ENCODE results near the gene ANKRD23. TPM values are rescaled to one million over a fixed set of nuclear protein-coding genes. Genes with fewer than 3 reads are reported as not detected.
"Not testable (repeated sequence)": the region's sequence is repeated elsewhere in the genome, so short reads cannot be mapped to it uniquely, and the experiment has no call there.

ANKRD23 gene
- total RNA-seq, 1 experiment from 2014 or later = 4.2 TPM

DNA sequence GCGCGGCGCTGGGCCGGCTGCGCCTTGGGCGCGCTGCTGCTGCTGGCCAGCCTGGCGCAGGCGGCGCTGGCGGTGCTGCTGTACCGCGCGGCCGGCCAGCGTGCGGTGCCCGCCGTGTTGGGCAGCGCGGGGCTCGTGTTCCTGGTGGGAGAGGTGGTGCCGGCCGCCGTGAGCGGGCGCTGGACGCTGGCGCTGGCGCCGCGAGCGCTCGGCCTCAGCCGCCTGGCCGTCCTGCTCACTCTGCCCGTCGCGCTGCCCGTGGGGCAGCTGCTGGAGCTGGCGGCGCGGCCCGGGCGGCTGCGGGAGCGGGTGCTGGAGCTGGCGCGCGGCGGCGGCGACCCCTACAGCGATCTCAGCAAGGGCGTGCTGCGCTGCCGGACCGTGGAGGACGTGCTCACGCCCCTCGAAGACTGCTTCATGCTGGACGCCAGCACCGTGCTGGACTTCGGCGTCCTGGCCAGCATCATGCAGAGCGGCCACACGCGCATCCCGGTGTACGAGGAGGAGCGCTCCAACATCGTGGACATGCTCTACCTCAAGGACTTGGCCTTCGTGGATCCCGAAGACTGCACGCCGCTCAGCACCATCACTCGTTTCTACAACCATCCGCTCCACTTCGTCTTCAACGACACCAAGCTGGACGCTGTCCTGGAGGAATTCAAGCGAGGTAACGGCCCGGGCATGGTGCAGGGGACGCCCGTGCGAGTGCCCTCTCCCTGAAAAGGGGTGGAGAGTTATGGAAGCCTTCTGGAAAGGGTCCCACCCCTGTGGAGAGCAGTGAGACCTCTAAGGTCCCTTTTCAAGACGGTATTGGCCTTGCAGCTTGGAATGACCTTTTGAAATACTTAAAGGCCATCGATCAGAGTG is 26.8 kb downstream of the ANKRD23 start:
- DNase-seq (ENCODE audit: low spot score) = no peak

DNA sequence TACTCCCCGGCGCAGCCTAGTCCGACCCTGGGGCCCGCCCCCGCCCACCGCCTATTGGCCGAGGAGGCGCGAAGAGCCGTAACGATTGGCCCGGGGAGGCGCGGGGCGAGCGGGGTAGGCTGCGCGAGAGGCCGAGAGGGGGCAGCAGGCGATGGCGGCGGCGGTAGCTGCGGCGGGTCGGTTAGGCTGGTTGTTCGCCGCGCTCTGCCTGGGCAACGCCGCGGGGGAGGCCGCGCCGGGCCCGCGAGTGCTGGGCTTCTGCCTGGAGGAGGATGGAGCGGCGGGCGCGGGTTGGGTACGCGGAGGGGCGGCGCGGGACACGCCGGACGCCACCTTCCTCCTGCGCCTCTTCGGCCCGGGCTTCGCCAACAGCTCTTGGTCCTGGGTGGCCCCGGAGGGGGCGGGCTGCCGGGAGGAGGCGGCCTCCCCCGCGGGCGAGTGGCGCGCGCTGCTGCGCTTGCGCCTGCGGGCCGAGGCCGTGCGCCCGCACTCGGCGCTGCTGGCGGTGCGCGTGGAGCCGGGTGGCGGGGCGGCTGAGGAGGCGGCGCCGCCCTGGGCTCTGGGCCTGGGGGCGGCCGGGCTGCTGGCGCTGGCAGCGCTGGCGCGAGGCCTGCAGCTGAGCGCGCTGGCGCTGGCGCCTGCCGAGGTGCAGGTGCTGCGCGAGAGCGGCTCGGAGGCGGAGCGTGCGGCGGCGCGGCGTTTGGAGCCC is 27.5 kb downstream of the ANKRD23 start, which contains the start of gene CNNM3:
CNNM3 (plus strand) TSS at position 142 of the 709 bp plus-strand sequence; CDS start at position 152, 10 bp downstream.
- peak; percentile 78 for DNase-seq (ENCODE audit: low spot score)

DNA sequence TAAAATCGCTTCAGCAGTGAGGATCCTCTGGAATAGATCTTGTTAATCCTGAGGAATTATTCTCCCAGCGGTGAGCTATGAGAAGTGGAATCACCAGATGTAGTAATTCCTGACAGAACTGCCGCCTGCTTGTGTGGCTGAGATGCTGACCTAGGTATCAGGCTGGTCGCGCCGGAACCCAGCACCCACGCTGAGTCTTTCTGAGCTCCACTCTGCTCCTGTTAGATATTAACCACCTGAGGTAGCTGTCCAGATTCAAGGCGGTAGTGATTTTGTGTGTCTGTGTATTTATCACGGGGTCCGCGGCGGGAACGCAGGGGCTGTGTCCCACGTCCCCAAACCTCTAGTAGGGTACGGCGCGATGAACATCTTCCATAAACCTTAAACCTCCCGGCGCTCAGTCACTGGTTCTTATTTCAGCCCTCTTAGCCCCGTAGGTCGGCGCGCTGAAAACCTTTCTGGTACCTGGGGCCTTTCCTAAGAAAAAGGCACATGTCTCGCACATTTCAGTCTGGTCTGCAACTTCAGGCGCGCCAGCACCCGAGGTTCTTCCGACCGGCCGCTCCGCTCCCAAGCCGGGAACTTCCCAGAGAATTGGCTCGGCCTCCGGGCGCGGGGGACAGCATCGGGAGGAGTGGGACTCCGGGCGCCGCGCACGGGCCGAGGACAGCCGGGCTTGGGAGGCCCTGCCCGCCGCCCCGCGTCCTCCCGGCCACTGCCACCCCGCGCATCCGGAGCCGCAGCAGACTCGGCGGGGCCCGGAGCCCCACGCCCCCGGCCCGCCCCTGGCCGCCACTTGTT is 28.3 kb downstream of the ANKRD23 start:
- peak; percentile 27 for DNase-seq (ENCODE audit: low spot score)

DNA sequence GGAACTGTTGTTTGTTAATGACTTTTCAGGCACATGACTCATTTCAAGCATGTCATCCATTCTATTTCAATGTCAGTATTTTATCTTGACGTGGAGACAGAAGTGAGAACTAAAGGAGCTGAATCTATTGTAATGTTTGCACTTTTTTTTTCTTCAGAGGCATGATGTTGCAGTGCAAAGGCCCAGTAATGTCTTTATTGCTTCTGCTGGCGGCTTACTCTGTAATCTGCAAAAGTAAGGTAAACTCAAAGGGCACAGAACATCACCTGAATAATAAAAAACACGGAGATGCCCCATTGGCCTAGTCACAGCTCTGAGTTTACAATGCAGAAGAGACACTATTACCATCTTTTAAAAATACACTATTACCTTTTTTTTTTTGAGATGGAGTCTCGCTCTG is 30.2 kb downstream of the ANKRD23 start:
- DNase-seq (ENCODE audit: low spot score) = no peak

DNA sequence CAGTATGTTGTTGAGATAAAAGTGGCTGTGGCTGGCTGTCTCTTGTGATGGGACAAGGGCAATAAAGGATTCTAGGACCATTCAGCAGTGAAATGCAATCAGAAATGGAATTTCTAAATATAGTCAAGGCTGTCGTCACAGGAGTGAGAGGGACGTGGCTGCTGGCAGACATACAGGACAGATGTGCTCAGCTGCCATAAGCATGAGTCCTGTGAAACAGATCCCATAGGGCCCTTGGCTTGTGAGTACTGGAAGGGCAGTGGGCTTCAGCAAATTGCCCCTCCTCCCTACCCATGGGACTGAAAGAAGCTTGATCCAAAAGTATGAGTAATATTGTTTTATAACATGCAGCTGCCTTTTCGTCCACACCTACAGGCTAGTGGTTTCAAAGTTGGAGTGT is 31.9 kb downstream of the ANKRD23 start:
- DNase-seq (ENCODE audit: low spot score) = no peak

DNA sequence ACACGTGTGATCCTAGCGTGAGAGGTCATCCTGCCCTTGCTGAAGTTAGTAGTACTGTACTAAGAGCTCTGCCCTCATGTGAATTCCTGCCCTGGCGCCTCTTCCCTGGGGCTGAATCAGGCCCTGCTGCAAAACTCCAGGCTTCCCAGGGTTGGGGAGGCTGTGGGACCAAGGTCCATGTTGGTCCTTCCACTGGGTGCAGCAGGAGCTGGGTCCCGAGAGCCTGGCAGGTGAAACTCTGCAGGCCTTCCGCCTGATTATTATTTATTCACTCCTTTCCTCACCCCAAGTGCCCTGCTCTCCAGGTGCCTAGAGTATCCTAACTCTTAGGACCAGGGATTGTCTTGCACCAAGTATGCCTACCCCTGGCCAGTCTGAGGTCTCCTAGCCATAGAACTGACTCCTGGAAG is 33.0 kb downstream of the ANKRD23 start:
- no peak for DNase-seq (ENCODE audit: low spot score)

DNA sequence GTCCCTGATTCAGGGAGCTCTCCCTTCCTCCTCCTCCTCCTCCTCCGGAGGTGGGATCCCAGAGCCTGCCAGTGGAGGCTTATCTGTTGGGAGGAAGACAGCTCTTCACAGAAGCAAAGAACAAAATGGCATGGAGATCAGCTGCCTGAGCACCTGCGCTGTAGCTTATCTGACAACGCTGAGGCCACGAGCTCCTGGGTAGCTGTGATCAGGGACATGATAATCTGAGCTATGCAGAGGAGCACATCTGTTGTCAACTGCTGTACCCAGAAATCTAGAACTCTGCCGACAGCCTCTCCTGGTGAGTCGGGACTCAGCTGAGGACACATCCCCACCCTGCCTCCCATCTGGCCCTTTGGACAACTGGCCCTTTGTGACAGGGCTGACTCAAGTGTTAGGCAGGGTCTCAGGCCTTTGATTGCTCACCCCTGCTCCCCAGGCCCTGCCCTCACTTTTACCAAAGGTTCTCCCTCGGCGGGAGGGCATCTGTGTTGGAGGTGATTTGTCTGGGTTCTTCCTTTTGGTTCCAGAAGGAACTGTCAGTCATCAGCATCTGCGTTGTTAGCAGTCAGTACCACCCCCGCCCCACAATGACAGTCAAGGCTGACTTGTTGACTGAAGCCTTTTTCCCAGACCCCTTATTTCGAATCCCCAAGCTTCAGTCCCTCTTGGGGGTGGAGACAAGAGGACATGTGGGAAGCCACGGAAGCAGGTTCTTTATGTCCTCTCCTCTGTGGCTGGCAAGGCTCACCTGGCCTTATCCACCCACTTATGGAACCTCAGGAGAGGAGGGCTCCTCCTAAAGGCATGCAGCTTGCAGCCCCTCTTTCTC is 33.7 kb downstream of the ANKRD23 start:
- no peak for DNase-seq (ENCODE audit: low spot score)

DNA sequence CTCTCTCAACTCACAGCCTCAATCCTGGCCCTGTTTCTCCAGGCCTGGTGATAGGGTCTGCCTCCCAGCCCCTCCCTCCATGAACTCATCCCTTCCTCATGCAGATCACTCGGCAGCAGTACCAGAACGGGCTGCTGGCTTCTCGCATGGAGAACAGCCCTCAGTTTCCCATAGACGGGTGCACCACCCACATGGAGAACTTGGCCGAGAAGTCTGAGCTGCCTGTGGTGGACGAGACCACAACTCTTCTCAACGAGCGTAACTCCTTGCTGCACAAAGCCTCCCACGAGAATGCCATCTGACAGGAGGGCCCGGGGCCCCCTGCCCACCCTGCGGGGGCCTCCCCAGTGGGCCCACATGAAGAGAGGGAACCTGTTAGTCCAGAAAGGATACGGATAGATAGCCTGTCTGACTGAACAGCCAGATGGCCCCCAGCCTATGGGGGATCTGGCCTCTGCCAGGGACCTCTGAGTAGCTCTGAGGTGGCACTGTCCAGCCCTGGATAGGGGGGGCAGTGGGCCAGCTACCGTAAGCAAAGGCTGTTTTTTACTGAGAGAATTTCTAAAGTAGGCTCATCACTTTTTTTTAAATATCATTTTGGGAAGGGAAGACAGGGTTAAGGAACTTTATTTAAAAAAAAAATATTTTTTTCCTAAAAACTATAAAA is 34.5 kb downstream of the ANKRD23 start:
- DNase-seq (ENCODE audit: low spot score) = no peak

DNA sequence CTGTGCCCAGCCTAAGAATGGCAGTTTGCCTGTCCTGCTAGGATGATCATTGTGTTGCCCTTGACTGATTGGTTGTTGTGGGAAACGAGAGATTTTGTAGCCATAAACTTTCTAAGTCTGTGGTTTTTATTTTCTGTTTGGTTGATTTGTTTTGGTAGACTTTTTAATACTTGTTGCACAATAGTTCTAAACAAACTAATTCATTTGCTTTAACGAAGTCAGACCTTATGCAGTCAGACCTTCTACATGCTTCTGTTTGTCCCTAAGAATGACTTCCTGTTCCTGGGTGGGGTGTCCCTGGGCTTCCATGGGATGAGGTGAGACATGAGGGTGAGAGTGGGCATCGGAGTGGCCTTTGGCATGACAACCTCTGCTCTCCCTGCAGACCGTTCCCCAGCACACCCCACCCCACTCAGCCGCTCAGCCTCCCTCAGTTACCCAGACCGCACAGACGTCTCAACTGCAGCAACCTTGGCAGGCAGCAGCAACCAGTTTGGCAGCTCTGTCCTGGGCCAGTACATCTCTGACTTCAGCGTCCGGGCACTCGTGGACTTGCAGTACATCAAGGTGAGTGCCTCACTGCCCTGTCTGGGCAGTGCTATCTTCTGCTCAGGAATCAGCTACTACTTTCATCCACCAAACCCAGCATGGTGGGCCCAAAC is 35.5 kb downstream of the ANKRD23 start:
- no peak for DNase-seq (ENCODE audit: low spot score)

DNA sequence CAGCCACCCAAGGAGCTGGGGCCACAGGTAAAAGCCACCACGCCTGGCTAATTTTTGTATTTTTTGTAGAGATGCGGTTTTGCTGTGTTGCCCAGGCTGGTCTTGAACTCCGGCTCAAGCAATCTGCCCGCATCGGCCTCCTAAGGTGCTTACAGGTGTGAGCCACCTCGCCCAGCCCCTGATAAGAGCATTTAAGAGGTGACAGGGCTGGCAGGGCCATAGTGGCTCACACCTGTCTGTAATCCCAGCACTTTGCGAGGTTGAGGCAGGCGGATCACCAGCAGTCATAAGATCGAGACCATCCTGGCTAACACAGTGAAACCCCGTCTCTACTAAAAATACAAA is 36.7 kb downstream of the ANKRD23 start:
- DNase-seq (ENCODE audit: low spot score) = no peak

DNA sequence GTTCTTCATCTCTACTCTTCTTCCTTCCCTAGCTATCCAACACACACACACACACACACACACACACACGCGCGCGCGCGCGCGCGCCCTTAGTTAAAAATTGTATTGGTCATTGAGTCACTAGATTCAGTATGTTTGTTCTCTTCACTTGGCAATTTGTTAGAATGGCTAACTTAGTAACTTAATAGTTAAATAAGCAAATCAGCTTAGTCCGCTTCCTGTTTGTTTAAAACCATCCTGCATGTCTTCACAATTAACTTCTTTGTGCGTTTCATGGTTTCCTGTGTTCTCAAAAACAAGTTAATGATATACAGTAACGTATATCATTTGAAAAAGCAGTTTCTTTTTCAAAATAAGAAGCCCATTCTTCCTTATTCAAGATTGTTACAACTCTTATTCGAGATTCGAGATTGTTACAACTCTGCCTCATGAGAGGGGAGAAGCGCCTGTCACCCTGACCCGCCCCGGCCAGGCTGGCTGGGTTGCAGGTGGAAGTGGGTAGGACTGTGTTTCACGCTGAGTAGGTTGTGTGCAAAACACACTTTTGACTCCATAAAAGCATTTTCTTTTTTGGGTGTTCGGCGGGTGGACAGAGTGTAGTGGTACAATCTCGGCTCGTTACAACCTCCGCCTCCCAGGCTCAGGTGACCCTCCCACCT is 37.2 kb downstream of the ANKRD23 start:
- DNase-seq (ENCODE audit: low spot score) = no peak

DNA sequence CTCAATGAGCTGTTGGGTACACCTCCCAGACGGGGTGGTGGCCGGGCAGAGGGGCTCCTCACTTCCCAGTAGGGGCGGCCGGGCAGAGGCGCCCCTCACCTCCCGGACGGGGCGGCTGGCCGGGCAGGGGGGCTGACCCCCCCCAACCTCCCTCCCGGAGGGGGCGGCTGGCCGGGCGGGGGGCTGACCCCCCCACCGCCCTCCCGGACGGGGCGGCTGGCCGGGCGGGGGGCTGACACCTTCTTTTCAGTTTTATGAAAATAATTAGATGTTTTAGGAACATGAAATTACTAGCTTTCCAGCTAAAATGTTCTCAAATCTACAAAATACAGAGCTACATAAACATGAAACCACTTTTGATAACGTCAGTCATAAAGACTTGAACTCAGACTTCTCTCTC is 37.9 kb downstream of the ANKRD23 start:
- not testable (repeated sequence) for DNase-seq (ENCODE audit: low spot score)

DNA sequence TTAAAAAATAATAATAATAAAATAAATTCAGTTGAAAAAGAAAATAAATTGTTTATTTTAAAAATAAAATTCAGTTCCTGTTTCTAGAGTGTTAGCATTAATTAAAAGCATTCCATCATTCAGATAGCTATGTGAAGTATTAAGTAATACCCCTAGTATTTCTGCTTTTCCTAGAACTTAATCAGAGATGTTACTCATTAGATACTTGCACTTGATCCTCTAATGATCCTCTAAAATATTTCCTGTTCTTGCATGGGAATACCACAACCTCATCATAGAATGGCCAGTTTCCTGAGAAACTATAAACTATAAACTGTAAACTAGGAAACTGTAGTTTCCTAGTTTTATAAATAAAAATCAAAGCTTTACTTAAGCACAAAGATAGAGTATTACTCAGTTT is 38.8 kb downstream of the ANKRD23 start:
- DNase-seq (ENCODE audit: low spot score) = no peak

DNA sequence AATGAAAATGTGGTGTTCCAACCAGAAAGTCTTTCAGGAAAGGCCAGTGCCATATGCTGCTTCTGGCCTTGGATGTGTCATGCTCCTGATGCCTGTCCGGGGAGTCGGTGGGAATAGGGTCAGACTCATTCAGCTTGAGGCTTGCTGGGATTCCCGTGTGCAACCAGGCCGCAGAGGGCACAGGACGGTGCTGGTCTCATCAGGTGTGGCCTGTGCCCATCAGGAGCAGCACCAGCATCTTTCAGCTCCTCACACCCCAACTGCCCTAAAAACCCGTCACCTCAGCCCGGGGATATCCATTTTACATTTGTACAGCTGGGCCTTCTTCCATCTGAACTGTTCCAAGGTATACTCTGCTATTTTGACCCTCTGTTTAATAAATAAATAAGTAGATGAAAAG is 41.1 kb downstream of the ANKRD23 start:
- no peak for DNase-seq (ENCODE audit: low spot score)

DNA sequence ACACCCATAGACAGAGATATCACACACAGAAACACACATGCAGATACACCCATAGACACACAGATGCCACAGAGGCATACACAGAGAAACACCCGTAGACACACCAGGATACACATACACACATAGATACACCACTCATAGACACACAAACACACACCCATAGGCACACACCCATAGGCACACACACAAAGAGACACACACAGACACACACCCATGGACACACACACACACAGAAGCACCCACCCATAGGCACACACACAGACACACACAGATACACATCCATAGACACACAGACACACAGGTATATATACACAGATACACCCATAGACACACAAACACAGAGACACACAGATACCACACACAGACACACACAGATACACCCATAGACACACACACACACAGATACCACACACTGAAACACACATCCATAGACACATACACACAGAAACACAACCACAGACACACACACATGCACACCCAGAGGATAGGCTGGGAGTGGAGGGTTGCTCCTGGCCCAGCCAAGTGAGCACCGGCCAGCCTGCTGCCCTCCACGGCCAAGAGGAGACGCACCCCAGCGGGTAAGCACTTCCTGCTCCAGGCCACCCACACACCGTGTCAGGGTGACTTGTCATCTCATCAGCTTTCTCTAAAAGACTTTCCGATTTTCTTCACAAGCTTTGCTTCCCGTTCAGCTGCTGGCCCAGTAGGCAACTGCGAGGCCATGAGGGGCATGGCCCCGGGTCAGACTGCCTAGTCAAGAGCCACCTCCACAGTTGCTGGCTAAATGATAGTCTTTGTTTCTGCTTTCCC is 41.8 kb downstream of the ANKRD23 start:
- DNase-seq (ENCODE audit: low spot score) = no peak

DNA sequence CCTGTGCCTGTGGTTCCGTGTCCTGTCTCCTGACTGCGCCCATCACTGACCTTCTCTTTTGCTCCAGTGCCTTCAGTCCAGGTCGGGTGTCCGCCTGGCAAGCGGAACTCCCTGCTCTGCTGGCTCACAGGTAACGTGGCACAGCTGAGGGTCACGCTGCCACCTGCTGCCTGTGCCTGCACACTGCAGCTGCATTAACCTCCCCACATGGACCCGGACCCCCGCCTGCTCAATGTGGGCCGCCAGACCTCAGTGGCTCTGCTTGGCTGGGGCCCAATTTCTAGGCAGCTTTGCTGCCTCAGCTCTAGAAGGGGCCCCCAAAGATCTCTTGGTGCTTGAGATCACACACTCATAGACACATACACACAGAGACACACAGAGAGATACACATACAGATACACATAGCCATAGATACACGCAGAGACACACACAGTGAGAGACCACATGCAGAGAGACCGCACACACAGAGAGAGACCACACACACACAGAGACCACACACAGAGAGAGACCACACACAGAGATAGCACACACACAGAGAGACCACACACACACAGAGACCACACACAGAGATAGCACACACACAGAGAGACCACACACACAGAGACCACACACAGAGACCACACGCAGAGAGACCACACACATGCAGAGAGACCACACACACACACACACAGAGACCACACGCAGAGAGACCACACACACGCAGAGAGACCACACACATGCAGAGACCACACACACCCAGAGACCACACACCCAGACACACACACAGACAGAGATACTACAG is 42.6 kb downstream of the ANKRD23 start:
- DNase-seq (ENCODE audit: low spot score) = peak; percentile 53

DNA sequence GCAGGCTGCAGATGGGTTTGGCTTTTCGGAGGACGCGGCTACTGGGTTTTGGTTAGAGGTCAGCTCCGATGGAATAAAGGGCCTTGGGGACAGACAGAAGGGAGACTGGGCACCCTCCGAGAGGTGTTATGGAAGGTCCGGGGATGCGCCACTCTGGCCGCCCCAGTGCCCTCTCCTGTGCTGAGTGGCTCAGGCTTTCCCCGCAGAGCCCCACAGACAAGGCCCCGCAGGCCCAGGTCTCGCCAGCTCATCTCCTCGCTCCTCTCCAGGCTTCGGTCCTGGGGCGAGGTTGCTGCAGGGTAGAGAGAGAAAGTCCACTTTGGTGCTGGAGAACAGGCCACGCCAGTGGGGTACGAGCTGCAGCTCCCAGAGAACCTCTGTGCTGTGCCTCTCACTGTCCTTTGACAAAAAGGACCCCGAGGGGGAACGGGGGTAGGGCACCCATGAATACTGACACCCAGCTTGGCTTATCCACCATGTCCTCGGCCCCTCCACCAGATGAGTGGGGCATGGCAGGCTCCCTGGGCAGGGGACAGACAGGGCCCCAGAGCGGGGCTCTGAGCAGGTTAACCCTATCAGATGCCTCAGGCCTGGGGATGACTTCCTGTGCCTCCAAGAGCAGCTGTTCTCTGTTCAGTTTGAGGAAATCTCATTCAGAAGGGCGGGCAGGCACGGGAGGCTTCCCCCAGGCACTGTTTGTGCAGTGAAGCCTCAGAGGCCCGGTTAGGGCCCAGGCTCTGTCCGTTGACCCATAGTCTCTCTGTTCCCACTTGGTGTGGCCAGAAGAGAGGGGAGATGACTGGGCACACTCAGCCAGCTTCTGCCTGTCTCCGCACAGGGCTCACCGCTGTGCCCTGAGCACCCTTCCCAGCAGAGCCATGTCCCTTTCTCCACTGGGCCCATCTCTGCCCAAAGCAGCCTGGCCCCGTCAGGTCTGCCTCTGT is 43.5 kb downstream of the ANKRD23 start:
- DNase-seq (ENCODE audit: low spot score) = no peak

Measured in A172 (cell line).